K562 (cell line): ENCODE results near the gene NPAS2.

Source experiments
- BRD4 ChIP-seq: fragments of 200-600 bp; sonication (generic); IDR thresholded peaks from 2 replicates; pipeline ENCODE4 v1.6.1; 2017; ENCODE audit warnings: inconsistent platforms
- DNMT1 ChIP-seq: fragments of 450-650 bp; IDR thresholded peaks from 2 replicates; pipeline ENCODE4 v1.6.1; 2016; ENCODE audit warnings: antibody characterized with exemption, mild to moderate bottlenecking
- E4F1 ChIP-seq: fragments of 250-450 bp; sonication (Bioruptor Pico); IDR thresholded peaks from 2 replicates; pipeline ENCODE4 v1.5.0; 2021; ENCODE audit warnings: mild to moderate bottlenecking, borderline replicate concordance
- MTA3 ChIP-seq: fragments of 450-650 bp; formaldehyde crosslinking; IDR thresholded peaks from 2 replicates; pipeline ENCODE4 v1.6.1; 2017; ENCODE audit warnings: mild to moderate bottlenecking, borderline replicate concordance
- POLR2A ChIP-seq: fragments of 450-650 bp; conservative IDR thresholded peaks from 2 replicates; pipeline ENCODE4 v1.6.1; 2016

- TF ChIP-seq POLR2A, result no peak
- no peak for TF ChIP-seq DNMT1
- TF ChIP-seq E4F1 (CRISPR knock-in tag), result no peak
- no peak for TF ChIP-seq BRD4
- TF ChIP-seq MTA3, result no peak
These were observed 217.3 kb downstream of the NPAS2 start for GRCh38 chr2:101037161-101037755.
